GM21515 (cell line): ENCODE measurements around the gene NAT8L.

ENCODE experiments used
- ATAC-seq: cut with Tn5 transposase; IDR thresholded peaks from one replicate; pipeline ENCODE4 v1.9.1; 2021; ENCODE audit not compliant: unreplicated experiment

NAT8L gene

GRCh38 chr4:2062808-2063524 is 3.8 kb downstream of the NAT8L start:
- no peak for ATAC-seq

GRCh38 chr4:2063557-2064275 is 4.6 kb downstream of the NAT8L start:
- no peak for ATAC-seq

GRCh38 chr4:2064276-2064991 is 5.3 kb downstream of the NAT8L start:
- ATAC-seq: no peak

GRCh38 chr4:2065106-2065930 is 6.2 kb downstream of the NAT8L start:
- no peak for ATAC-seq

- no peak for ATAC-seq
Observed at GRCh38 chr4:2066011-2066551, 7.0 kb downstream of the NAT8L start.

- no peak for ATAC-seq
Observed at GRCh38 chr4:2066571-2067445, 7.7 kb downstream of the NAT8L start.

- ATAC-seq: no peak
Observed at GRCh38 chr4:2067446-2068197, 8.5 kb downstream of the NAT8L start.

- ATAC-seq: no peak
Observed at GRCh38 chr4:2068198-2068470, 9.0 kb downstream of the NAT8L start.

GRCh38 chr4:2068566-2068965 is 9.4 kb downstream of the NAT8L start:
- no peak for ATAC-seq

GRCh38 chr4:2069161-2069971 is 10.2 kb downstream of the NAT8L start:
- ATAC-seq: no peak

- ATAC-seq: no peak
Observed at GRCh38 chr4:2069986-2070385, 10.9 kb downstream of the NAT8L start.

- ATAC-seq: no peak
Observed at GRCh38 chr4:2070421-2071251, 11.5 kb downstream of the NAT8L start.

- ATAC-seq: no peak
Observed at GRCh38 chr4:2071252-2071911, 12.3 kb downstream of the NAT8L start.

- ATAC-seq: no peak
Observed at GRCh38 chr4:2071912-2072867, 13.1 kb downstream of the NAT8L start.

GRCh38 chr4:2072971-2073807 is 14.1 kb downstream of the NAT8L start:
- no peak for ATAC-seq
